Panc1 (cell line): ENCODE measurements around the gene MRGPRF. TPM values are rescaled to one million over a fixed set of nuclear protein-coding genes. Genes with fewer than 3 reads are reported as not detected.

Experiments
- ATAC-seq: fragments of 200-7000 bp; cut with Tn5 transposase; 2 replicates; pipeline ENCODE4 v1.9.1; 2020; ENCODE audit warnings: mild to moderate bottlenecking, moderate library complexity
- BruUV-seq: library from RNA; stranded (reverse); fragments of 400-500 nt; replicated peaks from 2 replicates; lab custom pipeline; 2021; lab: Mats Ljungman, UMichigan
- CTCF ChIA-PET: fragments of 300-600 bp; sonication (Branson Sonifier 250); formaldehyde crosslinking; loops from one replicate; lab custom pipeline; 2022; ENCODE audit warnings: antibody characterized with exemption; lab: Charles Lee
- POLR2A ChIA-PET: fragments of 300-600 bp; sonication (Branson Sonifier 250); formaldehyde crosslinking; loops from one replicate; lab custom pipeline; 2022; ENCODE audit warnings: antibody characterized with exemption; lab: Charles Lee
- DNase-seq: peaks from one replicate; pipeline ENCODE4 v3.0.0-alpha.2; 2010; ENCODE audit warnings: low read depth, low spot score
- H3K27ac ChIP-seq: 2 replicates; pipeline ENCODE4 v1.5.1; 2011; ENCODE audit warnings: mild to moderate bottlenecking, low read length, inconsistent platforms
- H3K27me3 ChIP-seq: fragments of 200-500 bp; sonication (Bioruptor generic); 2 replicates; pipeline ENCODE4 v1.6.0; 2014; ENCODE audit warnings: low read length, inconsistent platforms; ENCODE audit not compliant: control insufficient read depth, insufficient read depth
- H3K36me3 ChIP-seq: fragments of 200-500 bp; sonication (Bioruptor generic); 2 replicates; pipeline ENCODE4 v1.5.1; 2014; ENCODE audit warnings: inconsistent platforms, mild to moderate bottlenecking, low read length, moderate library complexity; ENCODE audit not compliant: control insufficient read depth, insufficient read depth
- H3K4me1 ChIP-seq: 2 replicates; pipeline ENCODE4 v1.5.1; 2011; ENCODE audit warnings: inconsistent platforms, mild to moderate bottlenecking, low read length, moderate library complexity; ENCODE audit not compliant: control insufficient read depth, insufficient read depth
- H3K4me3 ChIP-seq, 2 experiments: 2 replicates each; pipeline ENCODE4 v1.5.1; 2011 to 2012; ENCODE audit warnings: low read depth in 2 of 2, low read length in 2 of 2, mild to moderate bottlenecking in 2 of 2, inconsistent platforms in 1 of 2, moderate library complexity in 1 of 2
- H3K9me3 ChIP-seq: fragments of 200-500 bp; sonication (Bioruptor generic); 2 replicates; pipeline ENCODE4 v1.5.1; 2014; ENCODE audit warnings: low read depth, mild to moderate bottlenecking, inconsistent platforms, low read length, moderate library complexity; ENCODE audit not compliant: control insufficient read depth, insufficient read depth
- CTCF ChIP-seq: fragments of 450-650 bp; IDR thresholded peaks from 2 replicates; pipeline ENCODE4 v1.5.1; 2017; ENCODE audit warnings: mild to moderate bottlenecking
- POLR2AphosphoS5 ChIP-seq: IDR thresholded peaks from 2 replicates; pipeline ENCODE4 v1.6.1; 2012; ENCODE audit warnings: mild to moderate bottlenecking, low read depth, low read length, moderate library complexity
- REST ChIP-seq, 2 experiments: IDR thresholded peaks; 2 replicates each; pipeline ENCODE4 v1.6.1; 2011 to 2012; ENCODE audit warnings: low read depth in 2 of 2, control low read depth in 1 of 2, low read length in 1 of 2, mild to moderate bottlenecking in 1 of 2, moderate library complexity in 1 of 2; ENCODE audit not compliant: insufficient read depth in 1 of 2
- SIN3A ChIP-seq: IDR thresholded peaks from 2 replicates; pipeline ENCODE4 v1.6.1; 2012; ENCODE audit warnings: low read depth, mild to moderate bottlenecking, low read length, moderate library complexity, borderline replicate concordance; ENCODE audit not compliant: insufficient read depth
- TCF7L2 ChIP-seq: IDR thresholded peaks from 2 replicates; pipeline ENCODE4 v1.6.1; 2011; ENCODE audit warnings: mild to moderate bottlenecking, low read depth, low read length, inconsistent platforms
- in situ Hi-C: cut with HindIII; loops from 2 replicates; pipeline ENCODE4 v1.10.0; 2016; ENCODE audit warnings: low sequenced_read_pairs, low pct_unique_long_range_greater_than_20kb
- intact Hi-C: fragments of 100-400 bp; cut with micrococcal nuclease; formaldehyde crosslinking; loops from one replicate; pipeline ENCODE4 v1.10.0; 2022; ENCODE audit not compliant: unreplicated experiment
- total RNA-seq: library from RNA; stranded (reverse); gene quantifications from one replicate; pipeline ENCODE4 v1.2.1, GENCODE V29; 2021; ENCODE audit not compliant: unreplicated experiment

The MRGPRF gene
- total RNA-seq, 1 experiment from 2014 or later: 0.36 TPM

GRCh38 chr11:68962527-68963250 is 50.4 kb downstream of the MRGPRF start:
- ATAC-seq (no peak), DNase-seq (no peak)
- H3K27ac ChIP-seq: no peak overlapping the region
- CTCF ChIA-PET: interaction anchor here (0.5 kb wide), 1 partner anchor 20 kb away, joined by 3 read pairs; no protein-coding TSS in a partner anchor
- POLR2A ChIA-PET: interaction anchor here (0.6 kb wide), 1 partner anchor 36 kb away, joined by 11 read pairs; no protein-coding TSS in a partner anchor
- no peaks in the 10 kb centered on the region for H3K36me3 ChIP-seq
- TF ChIP-seq SIN3A (no peak), TCF7L2 (no peak)
- no peaks in the 10 kb centered on the region; the same call in 1 of the 2 replicates for H3K4me1 ChIP-seq
- in situ Hi-C loops (no loop called here), intact Hi-C loops (no loop called here)
- no TSS peak for BruUV-seq
- no peak overlapping the region for H3K4me3 ChIP-seq
- H3K9me3 ChIP-seq: 0 out of 2 replicates have a peak, but pooled peaks cover 4% of the 10 kb centered on the region
- H3K27me3 ChIP-seq: no peaks in the 10 kb centered on the region

- Histone ChIP-seq H3K9me3 (0 out of 2 replicates have a peak, but pooled peaks cover 4% of the 10 kb centered on the region), H3K27me3 (no peaks in the 10 kb centered on the region), H3K27ac (no peak overlapping the region), H3K36me3 (no peaks in the 10 kb centered on the region), H3K4me3 (no peak overlapping the region), H3K4me1 (no peaks in the 10 kb centered on the region; the same call in 1 of the 2 replicates)
- in situ Hi-C loops (no loop called here), intact Hi-C loops (no loop called here)
- ChIA-PET CTCF (no interaction called here), POLR2A (no interaction called here)
- DNase-seq: no peak
- no peak for ATAC-seq
- TF ChIP-seq CTCF (no peak), POLR2AphosphoS5 (no peak), SIN3A (no peak), REST (IDR thresholded peaks at IDR 0.05; ENCODE audit: insufficient read depth in 1 of 2, low read depth in 2 of 2, low read length in 1 of 2) (no peak), TCF7L2 (no peak)
- no TSS peak for BruUV-seq
Measured at GRCh38 chr11:68961245-68961644, 51.8 kb downstream of the MRGPRF start.
